Upper lobe of left lung (tissue), 6 donors: ENCODE results near the gene KCNK4. TPM values are rescaled to one million over a fixed set of nuclear protein-coding genes. Genes with fewer than 3 reads are reported as not detected.
A peak's percentile ranks its signal among the peaks of the same experiment; 100 is the strongest.

Source experiments
- ATAC-seq, 2 donors: fragments of 200-7000 bp; cut with Tn5 transposase; one replicate each; pipeline ENCODE4 v1.9.1; 2022; ENCODE audit warnings: mild to moderate bottlenecking in 2 of 2, moderate library complexity in 2 of 2; ENCODE audit not compliant: low FRiP score in 2 of 2
- DNase-seq, 2 donors: peaks; one replicate each; pipeline ENCODE4 v3.0.0-alpha.2; 2019 to 2020
- H3K27ac ChIP-seq, 4 donors: fragments of 200-600 bp; sonication (generic); one replicate each; pipeline ENCODE4 v1.5.1; 2016 to 2019
- H3K27me3 ChIP-seq, 4 donors: fragments of 200-600 bp; sonication (generic); one replicate each; pipeline ENCODE4 v1.5.1; 2017 to 2019
- H3K36me3 ChIP-seq, 4 donors: fragments of 200-600 bp; sonication (generic); one replicate each; pipeline ENCODE4 v1.5.1; 2016 to 2019
- H3K4me1 ChIP-seq, 4 donors: fragments of 200-600 bp; sonication (generic); one replicate each; pipeline ENCODE4 v1.5.1; 2018 to 2019
- H3K4me3 ChIP-seq, 4 donors: fragments of 200-600 bp; sonication (generic); one replicate each; pipeline ENCODE4 v1.5.1; 2017 to 2019; ENCODE audit warnings: mild to moderate bottlenecking in 2 of 4, moderate library complexity in 1 of 4
- H3K9me3 ChIP-seq, 4 donors: fragments of 200-600 bp; sonication (generic); one replicate each; pipeline ENCODE4 v1.5.1; 2018 to 2019
- CTCF ChIP-seq, 6 experiments: fragments of 450-650 bp in 4 of 6; fragments of 200-600 bp in 2 of 6; sonication (generic) in 2 of 6; IDR thresholded peaks; one replicate each; pipeline ENCODE4 v1.5.1; 2016 to 2019; ENCODE audit warnings: antibody characterized with exemption in 6 of 6
- EP300 ChIP-seq, 4 donors: sonication (generic); formaldehyde crosslinking; IDR thresholded peaks; one replicate each; pipeline ENCODE4 v1.5.1; 2017; ENCODE audit warnings: antibody characterized with exemption in 4 of 4, control low read depth in 2 of 4
- POLR2A ChIP-seq, 4 donors: fragments of 450-650 bp; IDR thresholded peaks; one replicate each; pipeline ENCODE4 v1.5.1; 2016 to 2017; ENCODE audit warnings: antibody characterized with exemption in 4 of 4, mild to moderate bottlenecking in 2 of 4
- POLR2AphosphoS5 ChIP-seq, 2 donors: sonication (generic); formaldehyde crosslinking; IDR thresholded peaks; one replicate each; pipeline ENCODE4 v1.5.1; 2017; ENCODE audit warnings: antibody characterized with exemption in 2 of 2
- WGBS, 2 donors: methylation state at CpG; one replicate each; pipeline ENCODE4 v1.1.5; 2017 to 2018; 5-methylcytosine and 5-hydroxymethylcytosine counted together
- total RNA-seq, 6 donors: library from RNA; depleted of rRNA in 4 of 6; stranded (reverse); fragments of >200 nt in 4 of 6; gene quantifications; one replicate each; pipeline versions ENCODE4 v1.1.0 to v1.2.1, GENCODE V29; 2016 to 2021
- donor health status: DM: no; HTN: no; CAD: no; lungs with moderate emphysema.
- donor health status: DM: no; HTN: yes; CAD: no; lungs with severe emphysema.

KCNK4 gene
- total RNA-seq, 6 donors from 2014 or later: 0.17 to 0.55 (median 0.26) TPM; not detected in 3

GRCh38 chr11:64317961-64318765, 27.1 kb downstream of the KCNK4 start, which contains the start of gene PRDX5:
Gene PRDX5 (plus strand): TSS chr11:64318121. CDS start chr11:64318216, 95 bp downstream.
- peak; percentile 98 for DNase-seq
- ATAC-seq: peak; percentile 95 to 96
- H3K4me3 ChIP-seq: peak within 1 kb of the TSS; percentile 66 to 91 (median 74)
- H3K27ac ChIP-seq: peak within 1 kb of the TSS; percentile 90 to 98 (median 94)
- H3K36me3 ChIP-seq: peaks cover 7 to 41% (median 33%) of the 10 kb centered on the region in 4 donors
- H3K27me3 ChIP-seq: no peaks in the 10 kb centered on the region
- peaks cover 23 to 57% (median 41%) of the 10 kb centered on the region in 4 donors for H3K4me1 ChIP-seq
- no peaks in the 10 kb centered on the region for H3K9me3 ChIP-seq
- TF ChIP-seq POLR2A (IDR thresholded peaks at IDR 0.05) (peak in 3 of 4 donors; percentile 73 to 94 (median 89)), CTCF (IDR thresholded peaks at IDR 0.05) (peak in 5 of 6 experiments; percentile 51 to 90 (median 58)), EP300 (IDR thresholded peaks at IDR 0.05) (peak in 1 of 4 donors; percentile 4), POLR2AphosphoS5 (IDR thresholded peaks at IDR 0.05) (peak; percentile 66 to 90)
- WGBS, 2 donors: 0 to 1% methylated on average over 23 to 56 of the region's 61 CpGs

GRCh38 chr11:64318766-64319761, 28.0 kb downstream of the KCNK4 start:
- DNase-seq (peak in 1 of 2 donors; percentile 70), ATAC-seq (no peak)
- H3K36me3 ChIP-seq: peaks cover 7 to 37% (median 30%) of the 10 kb centered on the region in 4 donors
- peaks cover 23 to 60% (median 42%) of the 10 kb centered on the region in 4 donors for H3K4me1 ChIP-seq
- no peaks in the 10 kb centered on the region for H3K9me3 ChIP-seq
- WGBS, 2 donors: 11 to 18% methylated on average over 13 to 14 of the region's 19 CpGs
- H3K4me3 ChIP-seq: peak overlapping the region; percentile 24 to 91 (median 69)
- TF ChIP-seq POLR2A (IDR thresholded peaks at IDR 0.05) (peak in 1 of 4 donors; percentile 37), EP300 (IDR thresholded peaks at IDR 0.05) (peak in 1 of 4 donors; percentile 20), POLR2AphosphoS5 (IDR thresholded peaks at IDR 0.05) (peak; percentile 12 to 39), CTCF (IDR thresholded peaks at IDR 0.05) (no peak)
- H3K27ac ChIP-seq: peak overlapping the region; percentile 90 to 98 (median 94)
- H3K27me3 ChIP-seq: no peaks in the 10 kb centered on the region

GRCh38 chr11:64320556-64320955, 29.5 kb downstream of the KCNK4 start:
- DNase-seq: no peak
- 94 to 96% methylated on average over 7 of the region's 7 CpGs for WGBS, 2 donors
- Histone ChIP-seq H3K4me1 (peaks cover 23 to 60% (median 42%) of the 10 kb centered on the region in 4 donors), H3K4me3 (no peak overlapping the region), H3K27me3 (no peaks in the 10 kb centered on the region), H3K9me3 (no peaks in the 10 kb centered on the region), H3K36me3 (peaks cover 0 to 22% (median 15%) of the 10 kb centered on the region in 4 donors), H3K27ac (peak overlapping the region; percentile 90 to 98 (median 94))
- ATAC-seq: no peak
- TF ChIP-seq CTCF (IDR thresholded peaks at IDR 0.05): no peak
- no peak for TF ChIP-seq POLR2A (IDR thresholded peaks at IDR 0.05)
- no peak for TF ChIP-seq EP300 (IDR thresholded peaks at IDR 0.05)
- no peak for TF ChIP-seq POLR2AphosphoS5 (IDR thresholded peaks at IDR 0.05)

- Histone ChIP-seq H3K9me3 (no peaks in the 10 kb centered on the region), H3K4me3 (no peak overlapping the region), H3K36me3 (peaks cover 0 to 17% (median 12%) of the 10 kb centered on the region in 4 donors), H3K27ac (peak overlapping the region; percentile 90 to 98 (median 94)), H3K27me3 (no peaks in the 10 kb centered on the region), H3K4me1 (peaks cover 23 to 58% (median 41%) of the 10 kb centered on the region in 4 donors)
- no peak for TF ChIP-seq POLR2A (IDR thresholded peaks at IDR 0.05)
- TF ChIP-seq CTCF (IDR thresholded peaks at IDR 0.05): no peak
- no peak for TF ChIP-seq EP300 (IDR thresholded peaks at IDR 0.05)
- TF ChIP-seq POLR2AphosphoS5 (IDR thresholded peaks at IDR 0.05): no peak
- DNase-seq (no peak), ATAC-seq (no peak)
- WGBS, 2 donors: 72 to 75% methylated on average over 5 of the region's 5 CpGs
Measured at GRCh38 chr11:64321026-64321425, 29.9 kb downstream of the KCNK4 start.
